Esophagus squamous epithelium (tissue), 5 donors: ENCODE results near the gene CALML5. TPM values are rescaled to one million over a fixed set of nuclear protein-coding genes. Genes with fewer than 3 reads are reported as not detected.
A peak's percentile ranks its signal among the peaks of the same experiment; 100 is the strongest.
"Not testable (repeated sequence)": the region's sequence is repeated elsewhere in the genome, so short reads cannot be mapped to it uniquely, and the experiment has no call there.

Experiments used
- DNase-seq: peaks from one replicate; lab custom pipeline; 2025; lab: John Stamatoyannopoulos, UW
- H3K27ac ChIP-seq, 4 donors: fragments of 200-600 bp; sonication (generic); one replicate each; pipeline ENCODE4 v1.5.1; 2016 to 2019; ENCODE audit warnings: mild to moderate bottlenecking in 1 of 4
- H3K27me3 ChIP-seq, 4 donors: fragments of 200-600 bp; sonication (generic); 1 replicate in 3 of 4; 2 replicates in 1 of 4; pipeline versions ENCODE4 v1.5.1 to v1.6.0; 2017 to 2021; ENCODE audit warnings: antibody characterized with exemption in 1 of 4
- H3K36me3 ChIP-seq, 3 donors: fragments of 200-600 bp; sonication (generic); one replicate each; pipeline ENCODE4 v1.5.1; 2016 to 2019
- H3K4me1 ChIP-seq, 3 donors: fragments of 200-600 bp; sonication (generic); one replicate each; pipeline ENCODE4 v1.5.1; 2017 to 2019
- H3K4me3 ChIP-seq, 4 donors: fragments of 200-600 bp; sonication (generic); 1 replicate in 3 of 4; 2 replicates in 1 of 4; pipeline ENCODE4 v1.5.1; 2016 to 2019; ENCODE audit warnings: mild to moderate bottlenecking in 2 of 4, moderate library complexity in 1 of 4
- H3K9me3 ChIP-seq, 3 donors: fragments of 200-600 bp; sonication (generic); one replicate each; pipeline ENCODE4 v1.5.1; 2016 to 2019
- POLR2A ChIP-seq, 4 donors: fragments of 450-650 bp; IDR thresholded peaks; one replicate each; pipeline ENCODE4 v1.6.1; 2017; ENCODE audit warnings: antibody characterized with exemption in 4 of 4, mild to moderate bottlenecking in 4 of 4, moderate library complexity in 3 of 4
- WGBS, 2 donors: methylation state at CpG; one replicate each; pipeline ENCODE4 v1.1.5; 2018; 5-methylcytosine and 5-hydroxymethylcytosine counted together
- intact Hi-C: fragments of 100-400 bp; cut with DNase I; formaldehyde crosslinking; loops from one replicate; pipeline ENCODE4 v1.15.0; 2022
- total RNA-seq, 4 donors: library from RNA; depleted of rRNA; stranded (reverse); fragments of >200 nt; gene quantifications; one replicate each; pipeline ENCODE4 v1.1.0, GENCODE V29; 2016
- TF ChIP-seq, protein P1 (sequence below), 6 experiments: fragments of 450-650 bp in 4 of 6; fragments of 200-600 bp in 2 of 6; sonication (generic) in 2 of 6; IDR thresholded peaks; one replicate each; pipeline ENCODE4 v1.5.1; 2016 to 2019; ENCODE audit warnings: antibody characterized with exemption in 6 of 6, mild to moderate bottlenecking in 4 of 6, moderate library complexity in 4 of 6
- donor health status: DM: yes; HTN: yes; CAD: no.

The CALML5 gene
- total RNA-seq, 4 donors from 2014 or later: 14.5 to 148 (median 22.6) TPM

DNA sequence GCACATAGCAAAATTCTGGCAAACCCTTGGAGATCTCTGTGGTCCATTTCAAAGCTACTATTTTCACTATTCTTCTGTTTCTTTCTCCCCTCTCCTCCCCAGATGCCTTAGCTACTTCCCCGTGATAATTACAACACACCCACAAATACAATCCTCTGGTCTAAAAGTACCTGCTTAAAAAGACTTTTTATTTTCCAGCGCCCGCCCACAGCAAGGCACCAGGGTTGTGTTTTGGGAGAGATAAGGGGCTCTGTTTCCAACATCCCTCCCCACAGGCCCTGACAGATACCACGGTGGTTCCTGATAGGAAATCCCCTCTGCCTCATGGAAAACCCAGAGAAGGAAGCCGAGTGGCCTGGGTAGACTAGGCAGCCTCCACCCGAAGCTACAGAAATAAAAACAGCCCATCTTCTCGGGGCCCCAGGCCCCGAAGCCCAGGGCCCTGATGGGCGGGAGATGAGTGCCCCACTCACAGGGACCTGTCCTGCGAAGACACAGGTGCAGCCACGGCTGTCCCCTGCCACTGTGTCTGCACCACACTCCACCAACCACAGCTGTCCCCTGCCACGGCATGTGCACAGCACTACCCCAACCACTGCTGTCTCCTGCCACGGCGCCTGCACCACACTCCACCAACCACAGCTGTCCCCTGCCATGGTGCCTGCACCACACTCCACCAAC is 19.7 kb downstream of the CALML5 start:
- no peak overlapping the region for H3K4me3 ChIP-seq
- DNase-seq: no peak
- intact Hi-C loops: no loop called here
- peaks cover 0 to 40% (median 8%) of the 10 kb centered on the region in 3 donors for H3K4me1 ChIP-seq
- H3K36me3 ChIP-seq: no peaks in the 10 kb centered on the region
- peaks cover 0 to 10% (median 8%) of the 10 kb centered on the region in 3 donors for H3K9me3 ChIP-seq
- no peaks in the 10 kb centered on the region for H3K27me3 ChIP-seq
- no peak for TF ChIP-seq POLR2A (IDR thresholded peaks at IDR 0.05)
- TF ChIP-seq, protein P1, sequence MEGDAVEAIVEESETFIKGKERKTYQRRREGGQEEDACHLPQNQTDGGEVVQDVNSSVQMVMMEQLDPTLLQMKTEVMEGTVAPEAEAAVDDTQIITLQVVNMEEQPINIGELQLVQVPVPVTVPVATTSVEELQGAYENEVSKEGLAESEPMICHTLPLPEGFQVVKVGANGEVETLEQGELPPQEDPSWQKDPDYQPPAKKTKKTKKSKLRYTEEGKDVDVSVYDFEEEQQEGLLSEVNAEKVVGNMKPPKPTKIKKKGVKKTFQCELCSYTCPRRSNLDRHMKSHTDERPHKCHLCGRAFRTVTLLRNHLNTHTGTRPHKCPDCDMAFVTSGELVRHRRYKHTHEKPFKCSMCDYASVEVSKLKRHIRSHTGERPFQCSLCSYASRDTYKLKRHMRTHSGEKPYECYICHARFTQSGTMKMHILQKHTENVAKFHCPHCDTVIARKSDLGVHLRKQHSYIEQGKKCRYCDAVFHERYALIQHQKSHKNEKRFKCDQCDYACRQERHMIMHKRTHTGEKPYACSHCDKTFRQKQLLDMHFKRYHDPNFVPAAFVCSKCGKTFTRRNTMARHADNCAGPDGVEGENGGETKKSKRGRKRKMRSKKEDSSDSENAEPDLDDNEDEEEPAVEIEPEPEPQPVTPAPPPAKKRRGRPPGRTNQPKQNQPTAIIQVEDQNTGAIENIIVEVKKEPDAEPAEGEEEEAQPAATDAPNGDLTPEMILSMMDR (IDR thresholded peaks at IDR 0.05): no peak
- no peak overlapping the region for H3K27ac ChIP-seq
- 52 to 72% methylated on average over 4 to 6 of the region's 14 CpGs for WGBS, 2 donors

DNA sequence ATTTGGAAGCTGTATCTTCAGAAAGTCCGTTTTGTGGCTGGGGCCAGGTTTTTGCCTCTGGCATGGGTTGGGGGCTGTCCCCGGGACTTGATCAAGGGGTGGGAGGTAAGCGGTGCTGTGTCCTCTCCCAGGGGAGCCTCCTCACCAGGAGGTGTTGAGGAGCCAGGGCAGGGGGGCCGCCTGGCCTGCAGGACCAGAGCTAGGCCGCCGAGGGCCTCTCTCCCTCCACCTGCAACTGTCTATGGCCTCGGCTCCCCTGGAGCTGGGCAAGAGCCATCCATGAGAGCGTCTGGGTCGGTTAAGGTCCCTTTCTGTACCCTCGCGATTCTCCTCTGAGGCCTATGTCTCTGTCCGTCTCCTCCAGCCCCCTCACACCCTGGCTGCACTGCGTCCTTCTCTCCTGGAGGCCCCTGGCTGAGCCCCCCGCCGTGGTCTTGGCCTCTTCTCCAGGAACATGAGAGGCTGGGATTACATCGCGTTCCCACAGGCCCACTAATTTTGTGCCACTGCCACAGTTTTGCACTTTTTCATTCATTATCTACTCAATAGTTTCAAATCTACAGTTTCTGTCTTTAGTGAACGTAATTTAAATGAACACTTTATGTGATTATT is 20.6 kb downstream of the CALML5 start:
- no peak for DNase-seq
- intact Hi-C loops: no loop called here
- no peaks in the 10 kb centered on the region for H3K27me3 ChIP-seq
- no peak overlapping the region for H3K27ac ChIP-seq
- peaks cover 0 to 10% (median 8%) of the 10 kb centered on the region in 3 donors for H3K9me3 ChIP-seq
- WGBS, 2 donors: 90 to 94% methylated on average over 11 to 14 of the region's 18 CpGs
- no peaks in the 10 kb centered on the region for H3K36me3 ChIP-seq
- no peak overlapping the region for H3K4me3 ChIP-seq
- TF ChIP-seq, protein P1 (IDR thresholded peaks at IDR 0.05): no peak
- no peak for TF ChIP-seq POLR2A (IDR thresholded peaks at IDR 0.05)
- H3K4me1 ChIP-seq: peaks cover 0 to 40% (median 8%) of the 10 kb centered on the region in 3 donors

DNA sequence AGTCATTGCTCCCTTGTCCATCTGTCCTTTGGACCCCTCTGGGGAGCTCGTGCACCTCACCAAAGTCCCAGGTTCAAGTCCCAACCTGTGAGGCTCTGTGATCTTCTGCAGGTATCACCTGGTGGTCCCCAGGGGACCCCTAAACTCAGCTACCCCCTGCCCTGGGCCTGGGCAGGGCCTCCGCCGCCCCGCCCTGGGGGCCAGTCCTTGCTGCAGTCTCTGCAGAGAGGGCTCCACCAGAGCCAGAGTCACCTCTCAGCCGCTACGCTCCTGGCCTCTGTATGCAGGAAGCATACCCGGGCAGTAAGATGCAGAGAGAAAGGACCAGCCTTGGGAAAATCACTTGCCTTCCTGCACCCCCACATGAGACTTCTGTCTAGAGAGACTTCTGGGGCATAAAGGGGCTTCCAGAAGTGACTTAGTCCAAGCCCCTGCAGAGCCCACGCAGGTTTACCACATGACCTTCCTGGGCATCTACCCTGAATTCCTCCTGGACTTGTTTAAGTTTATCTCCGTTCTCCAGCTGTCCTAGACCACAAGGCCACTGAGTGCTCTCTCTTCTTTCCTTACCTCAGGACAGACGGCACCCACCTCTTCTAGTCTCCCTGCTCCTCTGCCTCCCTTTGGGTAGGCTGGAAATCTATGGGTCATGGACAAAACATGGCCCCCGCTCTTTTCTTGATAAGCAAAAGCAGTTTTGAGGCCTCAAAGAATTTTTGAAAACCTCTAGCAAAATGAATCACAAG is 21.2 kb downstream of the CALML5 start:
- Histone ChIP-seq H3K27ac (peak overlapping the region in 2 of 4 donors; percentile 16 to 36), H3K27me3 (no peaks in the 10 kb centered on the region), H3K4me1 (peaks cover 0 to 40% (median 8%) of the 10 kb centered on the region in 3 donors), H3K4me3 (no peak overlapping the region), H3K36me3 (no peaks in the 10 kb centered on the region), H3K9me3 (peaks cover 0 to 6% (median 1%) of the 10 kb centered on the region in 3 donors)
- TF ChIP-seq, protein P1 (IDR thresholded peaks at IDR 0.05): no peak
- no peak for TF ChIP-seq POLR2A (IDR thresholded peaks at IDR 0.05)
- DNase-seq: no peak
- intact Hi-C loops: no loop called here
- 83 to 89% methylated on average over 4 to 8 of the region's 11 CpGs for WGBS, 2 donors

DNA sequence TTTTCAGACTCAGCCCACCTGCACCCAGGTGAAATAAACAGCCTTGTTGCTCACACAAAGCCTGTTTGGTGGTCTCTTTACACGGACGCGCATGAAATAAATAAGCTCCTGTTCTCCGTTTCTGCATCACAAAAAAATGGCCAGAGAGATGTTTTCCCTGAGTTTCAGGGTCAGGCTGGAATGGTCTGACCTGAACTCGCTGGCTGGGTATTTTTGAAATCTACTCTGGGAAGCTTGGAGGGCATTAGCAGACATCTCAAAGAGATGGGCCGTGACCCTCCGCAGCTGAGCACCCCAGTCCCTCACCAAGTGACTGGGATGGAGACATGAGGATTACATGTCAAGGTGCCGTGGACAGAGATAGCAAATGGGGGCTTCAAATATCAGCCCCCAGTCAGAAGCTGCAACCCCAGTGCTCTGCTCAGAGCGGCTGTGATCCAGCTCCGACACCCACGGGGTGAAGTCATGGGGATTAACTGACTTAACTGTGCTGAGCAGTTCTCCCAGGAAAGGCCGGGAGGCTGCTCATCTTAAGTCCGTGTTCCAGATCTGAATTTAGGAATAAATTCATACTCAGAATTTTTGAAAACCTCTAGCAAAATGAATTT is 22.3 kb downstream of the CALML5 start:
- intact Hi-C loops: no loop called here
- H3K4me3 ChIP-seq: peak overlapping the region in 1 of 4 donors; percentile 21
- H3K36me3 ChIP-seq: no peaks in the 10 kb centered on the region
- H3K27ac ChIP-seq: peak overlapping the region in 2 of 4 donors; percentile 16 to 36
- DNase-seq: no peak
- H3K9me3 ChIP-seq: no peaks in the 10 kb centered on the region
- 66 to 69% methylated on average over 9 to 13 of the region's 13 CpGs for WGBS, 2 donors
- peaks cover 0 to 40% (median 8%) of the 10 kb centered on the region in 3 donors for H3K4me1 ChIP-seq
- TF ChIP-seq, protein P1 (IDR thresholded peaks at IDR 0.05): no peak
- no peak for TF ChIP-seq POLR2A (IDR thresholded peaks at IDR 0.05)
- no peaks in the 10 kb centered on the region for H3K27me3 ChIP-seq

DNA sequence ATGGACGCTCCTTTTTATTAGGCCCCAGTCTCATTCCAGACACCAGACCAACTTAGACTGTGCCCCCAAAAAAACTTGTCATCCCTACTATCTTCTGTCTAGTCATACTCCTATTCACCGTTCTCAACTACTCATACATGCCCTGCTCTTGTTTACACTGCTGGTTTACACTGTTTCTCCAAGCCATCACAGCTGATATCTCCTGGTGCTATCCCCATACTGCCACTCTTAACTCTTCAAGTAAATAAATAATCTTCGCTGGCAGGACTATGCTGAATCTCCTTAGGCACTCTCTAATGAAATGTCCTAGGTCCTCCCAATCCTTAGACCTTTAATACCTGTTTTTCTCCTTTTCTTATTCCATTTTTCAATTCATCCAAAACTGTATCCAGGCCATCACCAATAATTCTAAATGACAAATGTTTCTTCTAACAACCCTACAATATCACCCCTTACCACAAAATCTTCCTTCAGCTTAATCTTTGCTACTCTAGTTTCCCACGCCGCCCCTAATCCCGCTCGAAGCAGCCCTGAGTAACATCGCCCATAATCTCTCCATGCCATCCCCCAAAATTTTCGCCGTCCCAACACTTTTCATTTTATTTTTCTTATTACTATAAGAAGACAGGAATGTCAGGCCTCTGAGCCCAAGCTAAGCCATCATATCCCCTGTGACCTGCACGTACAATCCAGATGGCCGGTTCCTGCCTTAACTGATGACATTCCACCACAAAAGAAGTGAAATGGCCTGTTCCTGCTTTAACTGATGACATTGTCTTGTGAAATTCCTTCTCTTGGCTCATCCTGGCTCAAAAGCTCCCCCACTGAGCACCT is 23.2 kb downstream of the CALML5 start:
- WGBS, 2 donors: 93% methylated on average over 12 of the region's 12 CpGs
- H3K4me1 ChIP-seq: peaks cover 0 to 36% (median 8%) of the 10 kb centered on the region in 3 donors
- H3K9me3 ChIP-seq, H3K27ac ChIP-seq, DNase-seq, H3K27me3 ChIP-seq, H3K4me3 ChIP-seq, intact Hi-C loops, H3K36me3 ChIP-seq: not testable (repeated sequence)

DNA sequence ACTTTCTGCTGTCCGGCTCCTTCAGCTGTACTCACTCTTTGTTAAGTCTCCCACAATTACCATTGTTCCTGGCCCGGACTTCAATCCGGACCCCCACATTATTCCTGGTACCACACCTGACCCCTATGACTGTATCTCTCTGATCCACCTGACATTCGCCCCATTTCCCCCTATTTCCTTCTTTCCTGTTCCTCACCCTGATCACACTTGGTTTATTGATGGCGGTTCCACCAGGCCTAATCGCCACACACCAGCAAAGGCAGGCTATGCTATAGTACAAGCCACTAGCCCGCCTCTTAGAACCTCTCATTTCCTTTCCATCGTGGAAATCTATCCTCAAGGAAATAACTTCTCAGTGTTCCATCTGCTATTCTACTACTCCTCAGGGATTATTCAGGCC is 24.3 kb downstream of the CALML5 start:
- WGBS, 2 donors: 75 to 85% methylated on average over 4 to 7 of the region's 8 CpGs
- not testable (repeated sequence) for H3K36me3 ChIP-seq

DNA sequence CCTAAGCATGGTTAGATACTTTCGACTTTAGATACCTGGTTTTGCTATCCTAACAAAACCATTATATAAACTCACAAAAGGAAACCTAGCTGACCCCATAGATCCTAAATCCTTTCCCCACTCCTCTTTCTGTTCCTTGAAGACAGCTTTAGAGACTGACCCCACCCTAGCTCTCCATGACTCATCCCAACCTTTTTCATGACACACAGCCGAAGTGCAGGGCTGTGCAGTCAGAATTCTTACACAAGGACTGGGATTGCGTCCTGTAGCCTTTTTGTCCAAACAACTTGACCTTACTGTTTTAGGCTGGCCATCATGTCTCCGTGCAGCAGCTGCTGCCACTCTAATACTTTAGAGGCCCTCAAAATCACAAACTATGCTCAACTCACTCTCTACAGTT is 24.7 kb downstream of the CALML5 start:
- Histone ChIP-seq H3K4me1 (peaks cover 0 to 33% (median 8%) of the 10 kb centered on the region in 3 donors), H3K27ac (peak overlapping the region in 1 of 4 donors; percentile 53)
- WGBS, 2 donors: 56 to 60% methylated on average over 4 of the region's 4 CpGs
- intact Hi-C loops, DNase-seq, H3K36me3 ChIP-seq, H3K27me3 ChIP-seq, H3K4me3 ChIP-seq, H3K9me3 ChIP-seq: not testable (repeated sequence)

More for the DNA sequence above, 24.3 kb downstream of the CALML5 start:
- intact Hi-C loops, H3K27me3 ChIP-seq, DNase-seq, H3K9me3 ChIP-seq, H3K4me3 ChIP-seq: not testable (repeated sequence)
- peaks cover 0 to 33% (median 8%) of the 10 kb centered on the region in 3 donors for H3K4me1 ChIP-seq
- H3K27ac ChIP-seq: peak overlapping the region in 1 of 4 donors; percentile 53
